ENCODE data around the gene ATG16L1.

DNA sequence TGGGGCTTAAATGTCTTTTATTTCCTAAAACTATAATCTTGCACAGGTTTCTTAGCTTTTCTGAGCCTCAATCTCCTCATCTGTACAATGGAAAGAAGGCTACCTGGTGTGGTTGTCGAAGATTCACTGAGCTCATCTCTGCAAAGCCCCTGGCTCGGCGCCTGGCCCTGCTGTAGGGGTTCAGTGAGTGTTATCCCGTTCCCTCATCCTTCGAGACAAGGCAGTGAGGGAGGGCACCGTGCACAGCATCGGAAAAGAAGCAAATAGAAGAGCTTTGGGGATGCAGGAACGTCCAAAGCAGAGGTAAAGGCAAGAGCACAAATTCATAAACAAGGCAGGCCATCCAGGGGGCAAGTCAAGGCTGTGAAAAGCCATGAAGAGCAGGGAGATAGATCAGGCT is 41.2 kb upstream of the ATG16L1 start:
- TF ChIP-seq, protein P1, sequence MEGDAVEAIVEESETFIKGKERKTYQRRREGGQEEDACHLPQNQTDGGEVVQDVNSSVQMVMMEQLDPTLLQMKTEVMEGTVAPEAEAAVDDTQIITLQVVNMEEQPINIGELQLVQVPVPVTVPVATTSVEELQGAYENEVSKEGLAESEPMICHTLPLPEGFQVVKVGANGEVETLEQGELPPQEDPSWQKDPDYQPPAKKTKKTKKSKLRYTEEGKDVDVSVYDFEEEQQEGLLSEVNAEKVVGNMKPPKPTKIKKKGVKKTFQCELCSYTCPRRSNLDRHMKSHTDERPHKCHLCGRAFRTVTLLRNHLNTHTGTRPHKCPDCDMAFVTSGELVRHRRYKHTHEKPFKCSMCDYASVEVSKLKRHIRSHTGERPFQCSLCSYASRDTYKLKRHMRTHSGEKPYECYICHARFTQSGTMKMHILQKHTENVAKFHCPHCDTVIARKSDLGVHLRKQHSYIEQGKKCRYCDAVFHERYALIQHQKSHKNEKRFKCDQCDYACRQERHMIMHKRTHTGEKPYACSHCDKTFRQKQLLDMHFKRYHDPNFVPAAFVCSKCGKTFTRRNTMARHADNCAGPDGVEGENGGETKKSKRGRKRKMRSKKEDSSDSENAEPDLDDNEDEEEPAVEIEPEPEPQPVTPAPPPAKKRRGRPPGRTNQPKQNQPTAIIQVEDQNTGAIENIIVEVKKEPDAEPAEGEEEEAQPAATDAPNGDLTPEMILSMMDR (IDR thresholded peaks at IDR 0.05), result no peak
- TF ChIP-seq EP300 (IDR thresholded peaks at IDR 0.05) (no peak), POLR2A (IDR thresholded peaks at IDR 0.05) (no peak)
